WTC11 (cell line): ENCODE data around the gene EIF3B. TPM values are rescaled to one million over a fixed set of nuclear protein-coding genes. Genes with fewer than 3 reads are reported as not detected.
"Not testable (repeated sequence)": the region's sequence is repeated elsewhere in the genome, so short reads cannot be mapped to it uniquely, and the experiment has no call there.

Experiments
- ATAC-seq: fragments of 200-7000 bp; cut with Tn5 transposase; 2 replicates; pipeline ENCODE4 v1.10.0; 2021; ENCODE audit warnings: mild to moderate bottlenecking, moderate library complexity
- CTCF ChIA-PET: fragments of 300-600 bp; sonication (Branson Sonifier 250); formaldehyde crosslinking; loops from one replicate; lab custom pipeline; 2021; ENCODE audit warnings: antibody characterized with exemption; lab: Charles Lee
- POLR2A ChIA-PET: fragments of 350-600 bp; sonication (Branson Sonifier 250); formaldehyde crosslinking; loops from one replicate; lab custom pipeline; 2021; ENCODE audit warnings: antibody characterized with exemption; lab: Charles Lee
- DNase-seq: peaks from one replicate; pipeline ENCODE4 v3.0.0; 2021; ENCODE audit warnings: low spot score
- H3K27ac Mint-ChIP-seq: 2 replicates; pipeline ENCODE4 v1.8.0; 2021; ENCODE audit warnings: mixed read lengths
- H3K27me3 Mint-ChIP-seq: 2 replicates; pipeline ENCODE4 v1.8.0; 2021; ENCODE audit warnings: low read depth, mild to moderate bottlenecking, moderate library complexity, mixed read lengths
- H3K36me3 Mint-ChIP-seq: 2 replicates; pipeline ENCODE4 v1.8.0; 2021; ENCODE audit warnings: mixed read lengths
- H3K4me1 Mint-ChIP-seq: 2 replicates; pipeline ENCODE4 v1.8.0; 2022; ENCODE audit warnings: mixed read lengths
- H3K4me3 Mint-ChIP-seq: 2 replicates; pipeline ENCODE4 v1.8.0; 2021; ENCODE audit warnings: mild to moderate bottlenecking, moderate library complexity, mixed read lengths
- H3K9me3 Mint-ChIP-seq: 2 replicates; pipeline ENCODE4 v1.8.0; 2021; ENCODE audit warnings: mixed read lengths
- E2F5 ChIP-seq: sonication (generic); formaldehyde crosslinking; IDR thresholded peaks from 2 replicates; pipeline ENCODE4 v1.8.1; 2022; ENCODE audit warnings: mild to moderate bottlenecking, moderate library complexity, missing genetic modification reagents
- EMX1 ChIP-seq: fragments of 250-450 bp; sonication (Bioruptor Pico); IDR thresholded peaks from 2 replicates; pipeline ENCODE4 v1.8.0; 2021; ENCODE audit warnings: mild to moderate bottlenecking
- FOXP4 ChIP-seq: sonication (generic); formaldehyde crosslinking; IDR thresholded peaks from 2 replicates; pipeline ENCODE4 v1.8.0; 2022; ENCODE audit warnings: mild to moderate bottlenecking, missing genetic modification reagents
- PRRX2 ChIP-seq: fragments of 250-450 bp; sonication (Bioruptor Pico); IDR thresholded peaks from 2 replicates; pipeline ENCODE4 v1.8.0; 2021; ENCODE audit warnings: mild to moderate bottlenecking
- SP1 ChIP-seq: sonication (generic); formaldehyde crosslinking; conservative IDR thresholded peaks from 2 replicates; pipeline ENCODE4 v1.8.1; 2022; ENCODE audit warnings: missing genetic modification reagents
- STAT6 ChIP-seq: sonication (generic); formaldehyde crosslinking; conservative IDR thresholded peaks from 2 replicates; pipeline ENCODE4 v1.8.1; 2023; ENCODE audit warnings: mild to moderate bottlenecking, low read depth, missing genetic modification reagents, moderate library complexity
- TEAD4 ChIP-seq: sonication (generic); formaldehyde crosslinking; IDR thresholded peaks from 2 replicates; pipeline ENCODE4 v1.8.0; 2022; ENCODE audit warnings: mild to moderate bottlenecking, missing genetic modification reagents
- USF2 ChIP-seq: sonication (generic); formaldehyde crosslinking; IDR thresholded peaks from 2 replicates; pipeline ENCODE4 v1.8.1; 2023; ENCODE audit warnings: mild to moderate bottlenecking, missing genetic modification reagents, moderate library complexity
- ZBTB21 ChIP-seq: sonication (generic); formaldehyde crosslinking; IDR thresholded peaks from 2 replicates; pipeline ENCODE4 v1.8.1; 2023; ENCODE audit warnings: mild to moderate bottlenecking, missing genetic modification reagents, borderline replicate concordance
- ZNF219 ChIP-seq: sonication (generic); formaldehyde crosslinking; IDR thresholded peaks from 2 replicates; pipeline ENCODE4 v1.8.0; 2023; ENCODE audit warnings: missing genetic modification reagents, mild to moderate bottlenecking, borderline replicate concordance
- ZNF232 ChIP-seq: sonication (generic); formaldehyde crosslinking; IDR thresholded peaks from 2 replicates; pipeline ENCODE4 v1.8.0; 2022; ENCODE audit warnings: mild to moderate bottlenecking, missing genetic modification reagents
- ZNF671 ChIP-seq: fragments of 250-450 bp; sonication (Bioruptor Pico); IDR thresholded peaks from 2 replicates; pipeline ENCODE4 v1.8.0; 2021; ENCODE audit warnings: mild to moderate bottlenecking
- total RNA-seq: library from RNA; stranded (reverse); gene quantifications from 3 replicates; pipeline ENCODE4 v1.2.3, GENCODE V29; 2021
- TF ChIP-seq, protein P1 (sequence below): sonication (generic); formaldehyde crosslinking; IDR thresholded peaks from 2 replicates; pipeline ENCODE4 v1.8.0; 2023; ENCODE audit warnings: missing genetic modification reagents

EIF3B gene
- total RNA-seq, 1 experiment from 2014 or later: 361 TPM

GRCh38 chr7:2331707-2332106 is 22.9 kb upstream of the EIF3B start:
- no peak for ATAC-seq
- ChIA-PET CTCF (interaction anchor here (0.7 to 1.8 kb wide), 3 partner anchors 11 to 93 kb away, joined by 4 to 7 read pairs (median 6); no protein-coding TSS in a partner anchor), POLR2A (interaction anchor here (0.7 kb wide), 1 partner anchor 941 kb away, joined by 3 read pairs; no protein-coding TSS in a partner anchor)
- H3K9me3 Mint-ChIP-seq: no peaks in the 10 kb centered on the region
- no peaks in the 10 kb centered on the region for H3K4me1 Mint-ChIP-seq
- no peaks in the 10 kb centered on the region for H3K27me3 Mint-ChIP-seq
- no peak overlapping the region for H3K4me3 Mint-ChIP-seq
- no peak for TF ChIP-seq SP1
- TF ChIP-seq ZNF671: no peak
- no peak for TF ChIP-seq PRRX2
- no peak for TF ChIP-seq STAT6
- no peak for TF ChIP-seq EMX1 (CRISPR knock-in tag)
- TF ChIP-seq, protein P1, sequence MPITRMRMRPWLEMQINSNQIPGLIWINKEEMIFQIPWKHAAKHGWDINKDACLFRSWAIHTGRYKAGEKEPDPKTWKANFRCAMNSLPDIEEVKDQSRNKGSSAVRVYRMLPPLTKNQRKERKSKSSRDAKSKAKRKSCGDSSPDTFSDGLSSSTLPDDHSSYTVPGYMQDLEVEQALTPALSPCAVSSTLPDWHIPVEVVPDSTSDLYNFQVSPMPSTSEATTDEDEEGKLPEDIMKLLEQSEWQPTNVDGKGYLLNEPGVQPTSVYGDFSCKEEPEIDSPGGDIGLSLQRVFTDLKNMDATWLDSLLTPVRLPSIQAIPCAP (CRISPR knock-in tag): no peak
- TF ChIP-seq TEAD4 (CRISPR knock-in tag): no peak
- no peak for TF ChIP-seq E2F5
- no peak for TF ChIP-seq ZNF232 (CRISPR knock-in tag)
- TF ChIP-seq FOXP4 (CRISPR knock-in tag): no peak
- no peak overlapping the region for H3K27ac Mint-ChIP-seq
- DNase-seq: no peak
- H3K36me3 Mint-ChIP-seq: peaks cover 5% of the 10 kb centered on the region

DNA sequence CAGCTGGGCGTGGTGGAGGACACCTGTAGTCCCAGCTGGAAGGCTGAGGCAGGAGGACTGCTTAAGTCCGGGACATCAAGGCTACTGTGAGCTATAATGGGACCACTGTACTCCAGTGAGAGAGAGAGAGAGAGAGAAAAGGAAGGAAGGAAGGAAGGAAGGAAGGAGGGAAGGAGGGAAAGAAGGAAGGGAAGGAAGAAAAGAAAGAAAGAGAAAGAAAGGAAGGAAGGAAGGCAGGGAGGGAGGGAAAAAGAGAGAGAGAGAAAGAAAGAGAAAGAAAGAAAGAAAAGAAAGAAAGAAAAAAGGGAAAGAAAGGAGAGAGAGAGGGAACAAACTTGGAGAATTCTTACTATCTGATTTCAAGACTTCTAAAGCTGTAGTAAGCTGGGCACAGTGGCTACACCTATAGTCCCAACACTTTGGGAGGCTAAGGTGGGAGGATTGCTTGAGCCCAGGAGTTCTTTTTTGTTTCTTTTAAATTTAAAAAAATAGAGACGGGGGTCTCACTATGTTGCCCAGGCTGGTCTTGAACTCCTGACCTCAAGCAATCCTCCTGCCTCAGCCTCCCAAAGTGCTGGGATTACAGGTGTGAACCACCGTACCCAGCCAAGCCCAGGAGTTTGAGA is 21.9 kb upstream of the EIF3B start:
- ATAC-seq, H3K9me3 Mint-ChIP-seq, H3K36me3 Mint-ChIP-seq, H3K4me1 Mint-ChIP-seq, DNase-seq, H3K4me3 Mint-ChIP-seq, CTCF ChIA-PET, H3K27me3 Mint-ChIP-seq: not testable (repeated sequence)
- POLR2A ChIA-PET: interaction anchor here (0.6 kb wide), 1 partner anchor 106 kb away, joined by 5 read pairs; no protein-coding TSS in a partner anchor
- H3K27ac Mint-ChIP-seq: 0 out of 2 replicates have a peak overlapping the region, but pooled peaks have one; percentile 5

DNA sequence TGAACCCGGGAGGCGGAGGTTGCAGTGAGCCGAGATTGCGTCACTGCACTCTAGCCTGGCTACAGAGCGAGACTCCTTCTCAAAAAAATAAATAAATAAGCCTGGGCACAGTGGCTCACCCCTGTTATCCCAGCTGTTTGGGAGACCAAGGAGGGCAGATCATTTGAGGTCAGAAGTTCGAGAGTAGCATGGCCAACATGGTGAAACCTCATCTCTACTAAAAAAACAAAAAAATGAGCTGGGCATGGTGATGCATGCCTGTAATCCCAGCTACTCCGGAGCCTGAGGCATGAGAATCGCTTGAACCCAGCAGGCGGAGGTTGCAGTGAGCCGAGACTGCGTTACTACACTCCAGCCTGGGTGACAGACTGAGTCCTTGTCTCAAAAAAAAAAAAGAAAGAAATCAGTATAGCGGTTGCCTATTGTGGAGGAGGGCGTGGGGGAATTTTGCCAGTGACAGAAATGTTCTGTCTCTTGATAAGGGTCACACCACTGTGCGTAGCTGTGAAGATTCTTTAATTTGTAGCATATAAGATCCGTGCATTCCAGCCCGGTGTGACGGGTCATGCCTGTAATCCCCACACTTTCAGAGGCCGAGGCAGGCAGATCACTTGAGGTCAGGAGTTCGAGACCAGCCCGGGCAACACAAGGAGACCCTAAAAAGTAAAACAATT is 17.9 kb upstream of the EIF3B start:
- POLR2A ChIA-PET: interaction anchor here (0.6 kb wide), 1 partner anchor 8 kb away, joined by 3 read pairs; no protein-coding TSS in a partner anchor
- no peak overlapping the region for H3K4me3 Mint-ChIP-seq
- no peaks in the 10 kb centered on the region for H3K27me3 Mint-ChIP-seq
- no peaks in the 10 kb centered on the region for H3K9me3 Mint-ChIP-seq
- TF ChIP-seq ZBTB21 (CRISPR knock-in tag) (no peak), USF2 (CRISPR knock-in tag) (no peak), ZNF219 (CRISPR knock-in tag) (no peak)
- ATAC-seq: no peak
- CTCF ChIA-PET: interaction anchor here (1.0 to 1.7 kb wide), 2 partner anchors 11 to 89 kb away, joined by 5 to 7 read pairs; no protein-coding TSS in a partner anchor
- no peaks in the 10 kb centered on the region for H3K4me1 Mint-ChIP-seq
- DNase-seq: no peak
- H3K36me3 Mint-ChIP-seq: peaks cover 8% of the 10 kb centered on the region
- H3K27ac Mint-ChIP-seq: no peak overlapping the region

- H3K27me3 Mint-ChIP-seq, DNase-seq, H3K4me1 Mint-ChIP-seq, ATAC-seq, H3K4me3 Mint-ChIP-seq, H3K9me3 Mint-ChIP-seq, H3K36me3 Mint-ChIP-seq: not testable (repeated sequence)
- peak overlapping the region; percentile 86 for H3K27ac Mint-ChIP-seq
- POLR2A ChIA-PET: interaction anchor here (0.7 to 1.0 kb wide), 2 partner anchors 90 to 115 kb away, joined by 3 to 4 read pairs; partner anchors contain the start of gene MAD1L1
- CTCF ChIA-PET: interaction anchor here (0.6 to 1.9 kb wide), 32 partner anchors 9 to 588 kb away, joined by 3 to 23 read pairs (median 4); partner anchors contain the start of genes BRAT1, MAD1L1, MRM2 and NUDT1
These were observed 7.1 kb upstream of the EIF3B start for GRCh38 chr7:2347351-2348063.
